ENCODE measurements around the gene PDCD1.

Gene PDCD1

DNA sequence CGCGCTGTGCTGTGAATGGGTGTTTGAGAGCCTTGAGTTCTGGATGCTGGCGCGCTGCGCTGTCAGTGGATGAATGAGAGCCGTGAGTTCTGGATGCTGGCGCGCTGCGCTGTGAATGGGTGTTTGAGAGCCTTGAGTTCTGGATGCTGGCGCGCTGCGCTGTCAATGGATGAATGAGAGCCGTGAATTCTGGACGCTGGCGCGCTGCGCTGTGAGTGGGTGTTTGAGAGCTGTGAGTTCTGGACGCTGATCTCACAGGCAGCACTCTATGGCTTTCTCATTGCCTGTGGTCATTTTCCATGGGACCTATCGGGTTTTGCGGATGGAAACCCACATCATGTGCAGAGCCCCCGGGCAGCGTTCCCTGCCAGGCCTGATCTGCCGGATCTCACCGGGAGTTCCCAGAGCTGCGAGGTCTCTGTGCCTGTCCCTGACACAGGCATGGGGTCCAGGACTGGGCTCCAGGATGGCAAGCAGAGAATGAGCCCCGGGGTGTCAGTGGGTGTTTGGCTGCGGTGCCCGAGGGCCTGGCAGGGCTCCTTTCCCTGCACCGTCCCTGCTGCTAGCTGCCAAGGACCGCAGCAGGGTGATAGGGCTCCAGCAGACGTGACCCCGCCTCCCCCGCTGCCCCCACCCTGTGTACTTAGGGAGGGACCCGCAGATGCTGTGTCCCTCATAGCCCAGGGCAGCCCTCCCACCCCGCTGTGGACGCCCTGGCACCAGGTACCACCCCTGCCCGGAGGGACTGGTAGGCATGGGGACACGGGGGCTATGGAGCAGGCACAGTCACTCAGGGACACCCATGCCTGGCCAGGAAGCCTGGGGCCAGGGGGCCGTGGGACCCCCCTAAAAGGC, 9.7 kb downstream of the PDCD1 start:
- Histone ChIP-seq H3K27me3 (0 out of 22 replicates have a peak, but pooled peaks cover 0 to 3% (median 0%) of the 10 kb centered on the region in 11 experiments), H3K27ac (no peak overlapping the region), H4K20me1 (peaks cover 0 to 32% (median 0%) of the 10 kb centered on the region in 11 experiments; a peak in 7 of 22 replicates), H3K9ac (no peak overlapping the region), H3K9me3 (replicated peaks in 1 of 11) (no peaks in the 10 kb centered on the region), H3K36me3 (peaks cover 0 to 28% (median 0%) of the 10 kb centered on the region in 11 experiments; a peak in 5 of 22 replicates), H3K4me1 (peaks cover 31 to 44% (median 37%) of the 10 kb centered on the region in 10 experiments), H3K4me2 (no peak overlapping the region), H3K4me3 (no peak overlapping the region)
- TF ChIP-seq Cebpa-rat (IDR thresholded peaks at IDR 0.05), result no peak

DNA sequence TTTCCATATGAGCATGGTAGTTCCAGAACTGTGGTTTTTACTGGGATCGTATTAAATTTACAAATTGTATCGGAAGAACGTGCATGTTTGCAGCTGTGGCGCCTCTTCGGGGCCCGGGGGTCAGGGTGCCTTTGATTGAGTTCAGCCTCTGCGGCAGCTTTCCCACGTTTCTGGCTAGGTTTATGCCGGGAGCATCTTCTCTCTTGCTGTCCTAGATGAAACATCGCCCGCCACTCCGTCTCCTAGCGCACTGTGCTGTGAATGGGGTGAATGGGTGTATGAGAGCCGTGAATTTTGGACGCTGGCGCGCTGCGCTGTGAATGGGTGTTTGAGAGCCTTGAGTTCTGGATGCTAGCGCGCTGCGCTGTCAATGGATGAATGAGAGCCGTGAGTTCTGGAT, 12.3 kb downstream of the PDCD1 start:
- Histone ChIP-seq H3K9me3 (replicated peaks in 1 of 11) (no peaks in the 10 kb centered on the region), H3K4me3 (peak overlapping the region in 2 of 10 experiments; percentile 15 to 43; a peak in 2 of 20 replicates), H3K4me2 (peak overlapping the region; percentile 3 to 95 (median 91); a peak in 17 of 22 replicates), H3K9ac (peak overlapping the region in 3 of 11 experiments; percentile 24 to 44 (median 35); a peak in 3 of 22 replicates), H3K4me1 (peaks cover 40 to 52% (median 48%) of the 10 kb centered on the region in 10 experiments), H3K27me3 (0 out of 22 replicates have a peak, but pooled peaks cover 0 to 3% (median 0%) of the 10 kb centered on the region in 11 experiments), H3K27ac (no peak overlapping the region), H4K20me1 (peaks cover 0 to 18% (median 0%) of the 10 kb centered on the region in 11 experiments; a peak in 7 of 22 replicates), H3K36me3 (peaks cover 0 to 13% (median 0%) of the 10 kb centered on the region in 11 experiments; a peak in 5 of 22 replicates)
- no peak for TF ChIP-seq Cebpa-rat (IDR thresholded peaks at IDR 0.05)

DNA sequence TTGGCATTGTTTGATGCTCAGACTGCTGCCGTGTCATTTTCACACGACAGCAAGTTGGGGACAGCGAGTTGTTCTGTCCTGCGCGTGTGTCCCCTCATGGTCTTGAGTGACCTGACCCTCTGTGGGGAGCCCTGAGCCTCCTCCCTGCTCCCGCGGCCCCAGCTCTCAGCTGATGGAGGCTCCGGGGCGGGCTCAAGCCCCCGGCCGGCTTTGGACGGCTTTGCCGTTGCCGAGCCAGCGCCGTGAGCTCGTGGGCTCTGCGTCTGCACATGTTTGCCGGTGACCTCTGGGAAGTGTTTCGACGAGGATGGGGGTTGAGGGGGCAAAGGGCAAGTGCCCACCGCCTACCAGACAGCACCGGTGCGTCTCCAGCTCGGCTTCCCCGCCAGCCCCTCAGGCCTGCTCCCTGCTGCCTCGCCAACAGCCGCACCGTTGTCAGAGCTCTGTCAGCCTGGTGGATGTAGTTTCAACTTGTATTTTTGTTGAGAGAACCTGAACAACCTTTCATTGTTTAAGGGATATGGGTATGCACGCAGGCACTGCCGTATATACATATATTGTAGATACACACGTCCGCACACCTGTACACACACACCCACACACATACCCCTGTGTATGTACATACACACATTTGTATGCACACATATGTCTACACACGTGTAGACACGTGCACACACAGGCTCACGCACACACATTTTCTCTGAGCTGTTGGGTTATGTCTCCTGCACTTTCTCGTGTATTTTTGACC, 13.7 kb downstream of the PDCD1 start:
- peaks cover 45 to 63% (median 60%) of the 10 kb centered on the region in 10 experiments for H3K4me1 ChIP-seq

DNA sequence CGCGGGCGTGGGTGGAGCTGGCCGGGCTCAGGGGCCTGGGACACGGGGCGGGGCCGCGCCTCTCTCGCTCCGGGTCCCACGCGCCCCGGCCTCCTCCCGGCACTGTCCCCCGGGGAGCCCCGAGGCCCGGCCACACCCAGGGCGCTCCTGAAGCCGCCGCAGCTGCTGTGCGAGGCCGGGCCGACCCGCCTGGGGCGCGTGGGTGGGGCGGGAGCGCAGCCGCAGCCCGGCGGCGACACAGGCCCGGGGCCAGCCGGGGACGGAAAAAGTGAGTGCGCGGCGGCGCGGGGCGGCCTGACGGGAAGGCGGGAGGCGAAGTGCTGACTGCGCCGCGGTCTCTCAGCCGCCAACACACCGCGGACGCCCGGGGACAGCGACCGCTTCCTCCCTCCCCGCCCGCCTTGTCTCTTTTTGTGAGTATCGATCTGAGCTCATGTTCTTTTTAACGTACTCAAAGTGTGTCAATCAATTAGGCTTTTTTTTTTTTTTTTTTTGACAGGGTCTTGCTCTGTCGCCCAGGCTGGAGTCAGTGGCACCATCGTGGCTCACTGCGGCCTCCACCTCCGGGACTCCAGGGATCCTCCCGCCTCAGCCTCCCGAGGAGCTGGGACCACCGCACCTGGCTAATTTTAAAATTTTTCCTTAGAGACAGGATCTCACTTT, 14.5 kb downstream of the PDCD1 start:
- Histone ChIP-seq H4K20me1 (no peaks in the 10 kb centered on the region; a peak in 1 of 22 replicates), H3K27me3 (0 out of 22 replicates have a peak, but pooled peaks cover 0 to 3% (median 0%) of the 10 kb centered on the region in 11 experiments), H3K27ac (peak overlapping the region; percentile 57 to 90 (median 72)), H3K4me2 (peak overlapping the region; percentile 81 to 95 (median 91)), H3K4me3 (peak overlapping the region; percentile 43 to 66 (median 53)), H3K9me3 (replicated peaks in 1 of 11) (no peaks in the 10 kb centered on the region), H3K36me3 (no peaks in the 10 kb centered on the region), H3K9ac (peak overlapping the region; percentile 62 to 85 (median 78)), H3K4me1 (peaks cover 45 to 66% (median 62%) of the 10 kb centered on the region in 10 experiments)
- TF ChIP-seq Cebpa-rat (IDR thresholded peaks at IDR 0.05), result no peak

More for the DNA sequence above, 13.7 kb downstream of the PDCD1 start:
- 0 out of 22 replicates have a peak, but pooled peaks cover 0 to 3% (median 0%) of the 10 kb centered on the region in 11 experiments for H3K27me3 ChIP-seq
- H3K4me2 ChIP-seq, result peak overlapping the region; percentile 81 to 95 (median 91)
- H3K9me3 ChIP-seq (replicated peaks in 1 of 11), result no peaks in the 10 kb centered on the region
- H3K9ac ChIP-seq, result peak overlapping the region in 10 of 11 experiments; percentile 72 to 85 (median 78); a peak in 20 of 22 replicates
- peaks cover 0 to 7% (median 0%) of the 10 kb centered on the region in 11 experiments; a peak in 4 of 22 replicates for H4K20me1 ChIP-seq
- peak overlapping the region in 9 of 10 experiments; percentile 43 to 66 (median 54); a peak in 17 of 20 replicates for H3K4me3 ChIP-seq
- peaks cover 0 to 2% (median 0%) of the 10 kb centered on the region in 11 experiments; a peak in 1 of 22 replicates for H3K36me3 ChIP-seq
- no peak for TF ChIP-seq Cebpa-rat (IDR thresholded peaks at IDR 0.05)
- H3K27ac ChIP-seq, result peak overlapping the region; percentile 57 to 90 (median 72); a peak in 19 of 22 replicates

DNA sequence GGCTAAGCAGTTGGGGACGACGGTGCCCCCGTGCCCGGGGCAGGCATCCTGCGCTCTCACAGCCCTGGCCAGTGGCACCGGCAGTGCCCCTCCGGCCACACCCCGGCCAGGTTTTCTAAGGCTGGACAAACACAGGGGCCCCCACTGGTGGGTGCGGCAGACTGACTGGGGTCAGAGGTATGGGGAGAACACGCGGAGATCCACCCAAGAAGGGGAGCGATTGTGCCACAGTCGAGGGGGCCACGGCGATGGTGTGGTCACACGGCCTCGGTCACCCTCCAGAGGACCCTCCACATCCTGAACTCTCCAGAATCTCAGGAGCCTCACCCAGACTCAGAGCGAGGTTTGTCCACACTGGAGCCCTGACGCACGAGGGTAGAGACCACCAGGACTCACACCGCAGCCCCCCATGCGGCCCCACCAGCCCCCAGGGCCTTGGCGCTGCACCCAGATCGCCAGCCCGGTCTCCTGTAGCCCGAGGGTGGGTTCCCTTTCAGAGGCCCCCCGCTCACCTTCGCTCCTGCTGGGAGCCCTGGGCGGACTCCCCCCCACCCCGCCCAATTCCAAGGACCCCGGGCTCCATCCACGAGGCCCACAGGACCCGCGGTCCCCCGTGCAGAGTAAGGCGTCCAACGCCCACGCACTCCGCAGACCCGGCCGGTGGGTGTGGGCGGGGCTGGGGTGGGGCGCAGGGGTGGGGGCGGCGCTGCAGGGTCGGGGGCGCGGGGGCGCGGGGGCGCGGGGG, 15.2 kb downstream of the PDCD1 start:
- Histone ChIP-seq H3K4me1 (peaks cover 45 to 66% (median 62%) of the 10 kb centered on the region in 10 experiments), H3K4me2 (peak overlapping the region; percentile 83 to 99 (median 93)), H3K27ac (peak overlapping the region; percentile 50 to 90 (median 74)), H3K27me3 (0 out of 22 replicates have a peak, but pooled peaks cover 0 to 3% (median 0%) of the 10 kb centered on the region in 11 experiments), H3K36me3 (no peaks in the 10 kb centered on the region), H4K20me1 (no peaks in the 10 kb centered on the region; a peak in 1 of 22 replicates), H3K4me3 (peak overlapping the region in 8 of 10 experiments; percentile 29 to 62 (median 44); a peak in 16 of 20 replicates), H3K9ac (peak overlapping the region; percentile 55 to 86 (median 68); a peak in 20 of 22 replicates), H3K9me3 (replicated peaks in 1 of 11) (no peaks in the 10 kb centered on the region)
- no peak for TF ChIP-seq Cebpa-rat (IDR thresholded peaks at IDR 0.05)

DNA sequence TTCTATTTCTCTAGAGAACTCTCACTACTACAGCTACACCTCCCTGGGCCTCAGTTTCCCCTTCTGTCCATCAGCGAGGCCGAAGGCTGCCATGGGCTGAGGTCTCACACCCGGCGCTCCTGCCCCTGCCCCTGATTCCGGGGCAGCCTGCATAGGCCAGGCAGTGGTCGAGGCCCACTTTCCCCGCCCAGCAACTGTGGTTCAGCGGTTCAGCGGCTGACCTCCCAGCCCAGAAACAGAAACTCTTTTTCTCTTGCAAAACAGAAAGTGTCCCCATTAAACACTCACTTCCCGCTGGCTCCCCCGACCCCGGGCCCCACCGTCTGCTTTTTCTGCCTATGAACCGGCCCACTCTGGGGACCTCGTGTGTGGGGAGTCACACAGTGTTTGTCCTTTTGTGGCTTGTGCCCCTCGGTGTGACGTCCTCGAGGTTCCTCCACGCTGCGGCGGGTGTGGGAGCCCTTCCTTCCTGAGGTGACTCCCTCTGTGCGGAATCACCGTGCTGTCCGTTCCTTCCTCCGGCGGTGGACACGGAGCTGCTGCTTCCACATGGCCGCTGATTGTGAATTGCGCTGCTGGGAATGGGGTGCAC, 16.0 kb downstream of the PDCD1 start:
- Histone ChIP-seq H3K9me3 (replicated peaks in 1 of 11) (no peaks in the 10 kb centered on the region), H3K27ac (peak overlapping the region; percentile 50 to 90 (median 74)), H3K4me3 (peak overlapping the region in 8 of 10 experiments; percentile 29 to 62 (median 42); a peak in 15 of 20 replicates), H3K9ac (peak overlapping the region; percentile 55 to 86 (median 68); a peak in 21 of 22 replicates), H4K20me1 (no peaks in the 10 kb centered on the region; a peak in 1 of 22 replicates), H3K27me3 (0 out of 22 replicates have a peak, but pooled peaks cover 0 to 3% (median 0%) of the 10 kb centered on the region in 11 experiments), H3K4me1 (peaks cover 45 to 66% (median 62%) of the 10 kb centered on the region in 10 experiments), H3K4me2 (peak overlapping the region; percentile 82 to 99 (median 91)), H3K36me3 (no peaks in the 10 kb centered on the region)
- TF ChIP-seq Cebpa-rat (IDR thresholded peaks at IDR 0.05), result no peak

DNA sequence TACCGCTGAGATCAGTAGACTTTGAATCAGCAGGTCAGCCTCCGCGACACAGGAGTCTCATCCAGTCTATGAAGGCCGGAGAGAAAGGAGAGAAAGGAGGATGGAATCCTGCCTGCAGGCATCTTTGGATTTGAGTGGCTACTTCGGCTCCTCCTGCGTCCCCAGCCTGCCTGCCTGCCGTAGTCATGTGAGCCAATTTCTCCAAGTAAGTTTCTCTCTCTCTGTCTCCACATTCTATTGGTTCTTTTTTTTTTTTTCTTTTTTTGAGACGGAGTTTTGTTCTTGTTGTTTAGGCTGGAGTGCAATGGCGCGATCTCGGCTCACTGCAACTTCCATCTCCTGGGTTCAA, 16.7 kb downstream of the PDCD1 start:
- peak overlapping the region in 1 of 11 experiments; percentile 80; a peak in 3 of 22 replicates for H3K9ac ChIP-seq
- peak overlapping the region in 6 of 11 experiments; percentile 70 to 90 (median 84); a peak in 7 of 22 replicates for H3K27ac ChIP-seq
- no peaks in the 10 kb centered on the region for H3K36me3 ChIP-seq
- no peaks in the 10 kb centered on the region for H3K9me3 ChIP-seq (replicated peaks in 1 of 11)
- H3K4me1 ChIP-seq, result peaks cover 45 to 66% (median 62%) of the 10 kb centered on the region in 10 experiments
- peak overlapping the region; percentile 82 to 99 (median 91); a peak in 17 of 22 replicates for H3K4me2 ChIP-seq
- H3K4me3 ChIP-seq, result no peak overlapping the region
- no peak for TF ChIP-seq Cebpa-rat (IDR thresholded peaks at IDR 0.05)
- 0 out of 22 replicates have a peak, but pooled peaks cover 0 to 3% (median 0%) of the 10 kb centered on the region in 11 experiments for H3K27me3 ChIP-seq
- H4K20me1 ChIP-seq, result no peaks in the 10 kb centered on the region; a peak in 1 of 22 replicates
